ENCODE results near the gene MAPK11.

MAPK11 gene

GRCh38 chr22:50307890-50308596 lies 37.9 kb upstream of the MAPK11 start:
- no peak for DNase-seq

GRCh38 chr22:50306753-50307749 lies 36.9 kb upstream of the MAPK11 start, which contains the start of gene PLXNB2:
Gene PLXNB2 (minus strand): TSS chr22:50307646. CDS start chr22:50290584, 17,062 bp downstream.
- no peak for DNase-seq

- DNase-seq: no peak
Observed at GRCh38 chr22:50305923-50306566, 35.9 kb upstream of the MAPK11 start.

- no peak for DNase-seq
Observed at GRCh38 chr22:50305393-50305922, 35.3 kb upstream of the MAPK11 start.

- DNase-seq: no peak
Observed at GRCh38 chr22:50304528-50305392, 34.6 kb upstream of the MAPK11 start.

- no peak for DNase-seq
Observed at GRCh38 chr22:50303848-50304527, 33.8 kb upstream of the MAPK11 start.

- no peak for DNase-seq
Observed at GRCh38 chr22:50303515-50303847, 33.3 kb upstream of the MAPK11 start.

- no peak for DNase-seq
Observed at GRCh38 chr22:50302564-50302963, 32.4 kb upstream of the MAPK11 start.

GRCh38 chr22:50302041-50302541 lies 31.9 kb upstream of the MAPK11 start:
- DNase-seq: no peak

- DNase-seq: no peak
Observed at GRCh38 chr22:50301581-50301991, 31.4 kb upstream of the MAPK11 start.

- no peak for DNase-seq
Observed at GRCh38 chr22:50300620-50301257, 30.6 kb upstream of the MAPK11 start.

GRCh38 chr22:50299785-50300619 lies 29.8 kb upstream of the MAPK11 start:
- DNase-seq: no peak

GRCh38 chr22:50298937-50299784 lies 29.0 kb upstream of the MAPK11 start:
- DNase-seq: no peak

- no peak for DNase-seq
Observed at GRCh38 chr22:50298266-50298637, 28.1 kb upstream of the MAPK11 start.

GRCh38 chr22:50297510-50298265 lies 27.5 kb upstream of the MAPK11 start:
- no peak for DNase-seq

- DNase-seq: no peak
Observed at GRCh38 chr22:50296658-50297490, 26.7 kb upstream of the MAPK11 start.

- no peak for DNase-seq
Observed at GRCh38 chr22:50294319-50294656, 24.1 kb upstream of the MAPK11 start.

All from stimulated activated CD4-positive, alpha-beta T cell treated with anti-CD3 and anti-CD28 coated beads, Interleukin-1b, Interleukin-23, amount 100 ng/mL, for 48 hours (primary cell).